ENCODE results near the gene FLT4. TPM values are rescaled to one million over a fixed set of nuclear protein-coding genes. Genes with fewer than 3 reads are reported as not detected.

Gene FLT4
- total and polyA plus RNA-seq, 2 experiments from 2014 or later: 3.4 to 13.8 TPM

DNA sequence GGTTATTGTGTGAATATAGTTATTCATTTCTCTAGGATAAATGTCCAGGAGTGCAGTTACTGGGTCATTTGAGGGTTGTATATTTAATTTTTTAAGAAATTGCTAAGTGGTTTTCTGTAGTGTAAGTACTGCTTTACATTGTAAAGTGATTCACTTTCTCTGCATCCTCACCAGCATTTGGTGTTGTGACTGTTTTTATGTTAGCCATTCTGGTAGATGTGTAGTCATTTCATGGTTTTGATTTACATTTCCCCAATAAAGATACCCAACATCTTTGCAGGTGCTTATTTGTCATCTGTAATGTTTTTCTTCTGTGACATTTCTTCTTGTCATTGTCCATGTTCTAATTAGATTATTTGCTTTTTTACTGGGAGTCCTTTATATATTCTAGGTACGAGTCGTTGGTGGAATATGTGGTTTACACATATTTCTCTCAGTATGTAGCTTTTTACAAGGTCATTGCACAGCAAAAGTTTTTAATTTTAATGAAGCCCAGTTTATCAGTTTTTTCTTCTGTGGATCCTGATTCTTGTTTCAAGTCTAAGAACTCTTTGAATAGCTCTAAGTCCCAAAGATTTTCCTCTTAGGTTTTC is 92.1 kb downstream of the FLT4 start:
- no peak for ATAC-seq
- peaks cover 63% of the 10 kb centered on the region for H3K36me3 Mint-ChIP-seq (ENCODE audit: low read depth)
- peaks cover 94% of the 10 kb centered on the region for H3K79me2 ChIP-seq (replicated peaks; ENCODE audit: insufficient read depth)

DNA sequence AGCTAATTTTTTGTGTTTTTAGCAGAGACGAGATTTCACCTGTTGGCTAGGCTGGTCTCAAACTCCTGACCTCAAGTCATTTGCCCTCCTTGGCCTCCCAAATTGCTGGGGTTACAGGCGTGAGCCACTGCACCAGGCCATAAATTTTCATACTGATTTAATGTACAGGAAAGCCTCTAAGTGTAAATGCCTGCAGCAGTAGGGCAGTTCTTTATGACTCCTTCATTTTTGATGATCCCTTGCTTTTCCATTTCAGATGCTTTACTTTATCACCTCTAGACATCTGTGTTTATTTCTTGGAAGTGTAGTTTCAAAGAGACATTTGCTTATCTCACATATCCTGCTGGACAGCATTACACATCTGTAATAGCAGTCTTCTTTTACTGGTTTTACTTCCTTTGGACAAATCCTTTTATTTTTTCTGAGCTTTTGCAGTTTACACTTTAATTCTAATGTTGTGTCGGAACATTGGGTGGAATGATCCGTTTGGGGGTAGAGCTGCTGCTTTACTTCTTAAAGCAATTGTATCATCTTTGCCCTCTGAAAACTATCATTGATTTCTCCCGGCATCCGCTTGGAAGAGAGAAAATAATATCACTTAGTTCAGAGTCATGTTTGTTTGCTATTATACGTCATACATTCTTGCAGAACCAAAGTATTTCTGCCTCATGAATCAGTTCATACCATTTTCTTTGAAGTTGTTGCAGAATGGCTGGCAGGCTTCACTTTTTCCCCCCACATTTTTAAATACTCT is 94.1 kb downstream of the FLT4 start:
- Histone ChIP-seq H2AFZ (no peak overlapping the region), H4K20me1 (replicated peaks; ENCODE audit: insufficient read depth) (peaks cover 51% of the 10 kb centered on the region), H3K79me2 (replicated peaks; ENCODE audit: insufficient read depth) (peaks cover 93% of the 10 kb centered on the region), H3K36me3 (ENCODE audit: insufficient read depth) (peaks cover 24% of the 10 kb centered on the region), H3K27ac (ENCODE audit: low read depth) (no peak overlapping the region; the same call in 1 of the 2 replicates), H3K4me1 (ENCODE audit: insufficient read depth) (0 out of 2 replicates have a peak, but pooled peaks cover 3% of the 10 kb centered on the region), H3K4me2 (no peak overlapping the region), H3K27me3 (ENCODE audit: insufficient read depth) (no peaks in the 10 kb centered on the region), H3F3A (replicated peaks; ENCODE audit: low read depth) (no peaks in the 10 kb centered on the region), H3K4me3 (no peak overlapping the region), H3K9me2 (ENCODE audit: insufficient read depth) (no peaks in the 10 kb centered on the region)
- Mint-ChIP-seq H3K4me1 (peaks cover 4% of the 10 kb centered on the region; the same call in 2 of the 3 replicates), H3K27ac (no peak overlapping the region), H3K9me3 (no peaks in the 10 kb centered on the region), H3K4me3 (no peak overlapping the region), H3K27me3 (ENCODE audit: insufficient read depth, low read depth, poor library complexity) (no peaks in the 10 kb centered on the region), H3K36me3 (ENCODE audit: low read depth) (peaks cover 67% of the 10 kb centered on the region)
- ATAC-seq (no peak), DNase-seq (ENCODE audit: low spot score) (no peak)
- no peak for TF ChIP-seq ZNF114 (CRISPR knock-in tag; IDR thresholded peaks at IDR 0.05)
- TF ChIP-seq, protein P1, sequence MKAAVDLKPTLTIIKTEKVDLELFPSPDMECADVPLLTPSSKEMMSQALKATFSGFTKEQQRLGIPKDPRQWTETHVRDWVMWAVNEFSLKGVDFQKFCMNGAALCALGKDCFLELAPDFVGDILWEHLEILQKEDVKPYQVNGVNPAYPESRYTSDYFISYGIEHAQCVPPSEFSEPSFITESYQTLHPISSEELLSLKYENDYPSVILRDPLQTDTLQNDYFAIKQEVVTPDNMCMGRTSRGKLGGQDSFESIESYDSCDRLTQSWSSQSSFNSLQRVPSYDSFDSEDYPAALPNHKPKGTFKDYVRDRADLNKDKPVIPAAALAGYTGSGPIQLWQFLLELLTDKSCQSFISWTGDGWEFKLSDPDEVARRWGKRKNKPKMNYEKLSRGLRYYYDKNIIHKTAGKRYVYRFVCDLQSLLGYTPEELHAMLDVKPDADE (IDR thresholded peaks at IDR 0.05): no peak

More for the DNA sequence above, 92.1 kb downstream of the FLT4 start:
- Mint-ChIP-seq H3K4me1 (peaks cover 4% of the 10 kb centered on the region; the same call in 2 of the 3 replicates), H3K27me3 (ENCODE audit: insufficient read depth, low read depth, poor library complexity) (no peaks in the 10 kb centered on the region), H3K27ac (no peak overlapping the region), H3K4me3 (no peak overlapping the region), H3K9me3 (no peaks in the 10 kb centered on the region)
- no peak overlapping the region for H3K4me2 ChIP-seq
- TF ChIP-seq ZNF331 (CRISPR knock-in tag; IDR thresholded peaks at IDR 0.05; ENCODE audit: low read depth): no peak
- TF ChIP-seq, protein P2, sequence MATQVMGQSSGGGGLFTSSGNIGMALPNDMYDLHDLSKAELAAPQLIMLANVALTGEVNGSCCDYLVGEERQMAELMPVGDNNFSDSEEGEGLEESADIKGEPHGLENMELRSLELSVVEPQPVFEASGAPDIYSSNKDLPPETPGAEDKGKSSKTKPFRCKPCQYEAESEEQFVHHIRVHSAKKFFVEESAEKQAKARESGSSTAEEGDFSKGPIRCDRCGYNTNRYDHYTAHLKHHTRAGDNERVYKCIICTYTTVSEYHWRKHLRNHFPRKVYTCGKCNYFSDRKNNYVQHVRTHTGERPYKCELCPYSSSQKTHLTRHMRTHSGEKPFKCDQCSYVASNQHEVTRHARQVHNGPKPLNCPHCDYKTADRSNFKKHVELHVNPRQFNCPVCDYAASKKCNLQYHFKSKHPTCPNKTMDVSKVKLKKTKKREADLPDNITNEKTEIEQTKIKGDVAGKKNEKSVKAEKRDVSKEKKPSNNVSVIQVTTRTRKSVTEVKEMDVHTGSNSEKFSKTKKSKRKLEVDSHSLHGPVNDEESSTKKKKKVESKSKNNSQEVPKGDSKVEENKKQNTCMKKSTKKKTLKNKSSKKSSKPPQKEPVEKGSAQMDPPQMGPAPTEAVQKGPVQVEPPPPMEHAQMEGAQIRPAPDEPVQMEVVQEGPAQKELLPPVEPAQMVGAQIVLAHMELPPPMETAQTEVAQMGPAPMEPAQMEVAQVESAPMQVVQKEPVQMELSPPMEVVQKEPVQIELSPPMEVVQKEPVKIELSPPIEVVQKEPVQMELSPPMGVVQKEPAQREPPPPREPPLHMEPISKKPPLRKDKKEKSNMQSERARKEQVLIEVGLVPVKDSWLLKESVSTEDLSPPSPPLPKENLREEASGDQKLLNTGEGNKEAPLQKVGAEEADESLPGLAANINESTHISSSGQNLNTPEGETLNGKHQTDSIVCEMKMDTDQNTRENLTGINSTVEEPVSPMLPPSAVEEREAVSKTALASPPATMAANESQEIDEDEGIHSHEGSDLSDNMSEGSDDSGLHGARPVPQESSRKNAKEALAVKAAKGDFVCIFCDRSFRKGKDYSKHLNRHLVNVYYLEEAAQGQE (IDR thresholded peaks at IDR 0.05; ENCODE audit: unreplicated experiment): no peak
- TF ChIP-seq, protein P3, sequence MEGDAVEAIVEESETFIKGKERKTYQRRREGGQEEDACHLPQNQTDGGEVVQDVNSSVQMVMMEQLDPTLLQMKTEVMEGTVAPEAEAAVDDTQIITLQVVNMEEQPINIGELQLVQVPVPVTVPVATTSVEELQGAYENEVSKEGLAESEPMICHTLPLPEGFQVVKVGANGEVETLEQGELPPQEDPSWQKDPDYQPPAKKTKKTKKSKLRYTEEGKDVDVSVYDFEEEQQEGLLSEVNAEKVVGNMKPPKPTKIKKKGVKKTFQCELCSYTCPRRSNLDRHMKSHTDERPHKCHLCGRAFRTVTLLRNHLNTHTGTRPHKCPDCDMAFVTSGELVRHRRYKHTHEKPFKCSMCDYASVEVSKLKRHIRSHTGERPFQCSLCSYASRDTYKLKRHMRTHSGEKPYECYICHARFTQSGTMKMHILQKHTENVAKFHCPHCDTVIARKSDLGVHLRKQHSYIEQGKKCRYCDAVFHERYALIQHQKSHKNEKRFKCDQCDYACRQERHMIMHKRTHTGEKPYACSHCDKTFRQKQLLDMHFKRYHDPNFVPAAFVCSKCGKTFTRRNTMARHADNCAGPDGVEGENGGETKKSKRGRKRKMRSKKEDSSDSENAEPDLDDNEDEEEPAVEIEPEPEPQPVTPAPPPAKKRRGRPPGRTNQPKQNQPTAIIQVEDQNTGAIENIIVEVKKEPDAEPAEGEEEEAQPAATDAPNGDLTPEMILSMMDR (conservative IDR thresholded peaks at IDR 0.05; ENCODE audit: low read depth in 2 of 2): no peak
- H3K9me2 ChIP-seq (ENCODE audit: insufficient read depth): no peaks in the 10 kb centered on the region
- no peaks in the 10 kb centered on the region for H3K27me3 ChIP-seq (ENCODE audit: insufficient read depth)
- no peaks in the 10 kb centered on the region for H3F3A ChIP-seq (replicated peaks; ENCODE audit: low read depth)
- H3K4me3 ChIP-seq: no peak overlapping the region
- H4K20me1 ChIP-seq (replicated peaks; ENCODE audit: insufficient read depth): peaks cover 63% of the 10 kb centered on the region
- H3K27ac ChIP-seq (ENCODE audit: low read depth): no peak overlapping the region
- H3K36me3 ChIP-seq (ENCODE audit: insufficient read depth): peaks cover 15% of the 10 kb centered on the region; the same call in 1 of the 2 replicates
- no peak overlapping the region for H2AFZ ChIP-seq
- DNase-seq (ENCODE audit: low spot score): no peak
- H3K4me1 ChIP-seq (ENCODE audit: insufficient read depth): 0 out of 2 replicates have a peak, but pooled peaks cover 3% of the 10 kb centered on the region
